Inflammatory macrophage treated with lipopolysaccharide for 4 hours (primary cell): ENCODE results near the gene WNT3.
"Not testable (repeated sequence)": the region's sequence is repeated elsewhere in the genome, so short reads cannot be mapped to it uniquely, and the experiment has no call there.

Experiments
- DNase-seq: peaks from one replicate; pipeline ENCODE4 v3.0.0-alpha.2; 2020

The WNT3 gene

GRCh38 chr17:46812624-46813318 lies 5.7 kb downstream of the WNT3 start:
- DNase-seq = no peak

GRCh38 chr17:46811978-46812583 lies 6.4 kb downstream of the WNT3 start:
- no peak for DNase-seq

DNA sequence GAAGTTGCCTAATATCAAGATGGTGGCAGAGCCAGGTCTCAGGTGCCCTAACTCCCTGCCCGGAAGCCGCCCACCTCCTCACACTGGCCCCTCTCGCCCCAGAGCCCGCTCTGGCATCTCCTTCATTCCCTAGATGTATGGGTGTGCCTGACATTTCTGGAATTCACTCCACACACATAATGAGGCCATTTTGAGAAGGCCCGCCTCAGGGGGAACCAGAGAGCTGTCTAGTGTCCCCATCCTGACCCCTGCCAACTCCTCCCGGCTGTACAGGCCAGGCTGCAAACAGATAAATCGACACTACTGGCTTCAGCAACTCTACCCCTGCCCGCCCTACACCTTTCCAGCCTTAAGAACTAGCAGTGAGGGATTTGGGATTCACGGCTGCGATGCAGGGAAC lies 7.7 kb downstream of the WNT3 start:
- no peak for DNase-seq

- no peak for DNase-seq
These were observed 9.4 kb downstream of the WNT3 start for GRCh38 chr17:46809110-46809571.

- no peak for DNase-seq
These were observed 12.7 kb downstream of the WNT3 start for GRCh38 chr17:46805771-46806170.

- DNase-seq = no peak
These were observed 14.9 kb downstream of the WNT3 start for GRCh38 chr17:46803544-46803943.

GRCh38 chr17:46802800-46803199 lies 15.7 kb downstream of the WNT3 start:
- no peak for DNase-seq

GRCh38 chr17:46800573-46800972 lies 17.9 kb downstream of the WNT3 start:
- DNase-seq = no peak

DNA sequence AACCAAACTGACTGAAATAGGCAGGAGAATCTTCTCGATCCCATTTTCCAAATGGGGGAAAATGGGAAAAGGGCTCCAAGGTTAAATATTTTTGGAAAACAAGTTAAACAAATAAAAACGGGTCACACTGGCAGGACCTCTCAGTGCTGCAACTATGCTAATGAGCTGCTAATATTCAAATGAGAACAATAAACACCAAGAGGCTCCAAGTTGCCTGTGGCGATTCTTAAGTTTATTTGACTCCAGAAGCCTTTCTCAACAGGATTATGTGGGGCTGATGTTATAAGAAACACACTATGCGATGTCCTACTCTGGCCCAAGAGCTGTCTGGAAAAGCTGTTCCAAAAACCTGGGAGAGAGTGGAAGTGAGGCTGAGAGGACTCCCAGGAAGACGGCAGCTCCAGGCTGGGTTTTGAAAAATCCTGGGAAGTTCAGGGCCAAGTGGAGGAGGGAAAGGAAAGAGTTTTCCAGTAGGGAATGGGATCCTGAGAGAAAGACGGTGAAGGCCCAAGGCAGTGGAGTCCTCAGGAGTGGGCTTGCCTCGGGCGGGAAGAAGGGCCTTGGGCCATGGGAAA lies 21.4 kb downstream of the WNT3 start:
- no peak for DNase-seq

- DNase-seq = no peak
These were observed 22.0 kb downstream of the WNT3 start for GRCh38 chr17:46796524-46796923.

GRCh38 chr17:46796084-46796483 lies 22.4 kb downstream of the WNT3 start:
- no peak for DNase-seq

DNA sequence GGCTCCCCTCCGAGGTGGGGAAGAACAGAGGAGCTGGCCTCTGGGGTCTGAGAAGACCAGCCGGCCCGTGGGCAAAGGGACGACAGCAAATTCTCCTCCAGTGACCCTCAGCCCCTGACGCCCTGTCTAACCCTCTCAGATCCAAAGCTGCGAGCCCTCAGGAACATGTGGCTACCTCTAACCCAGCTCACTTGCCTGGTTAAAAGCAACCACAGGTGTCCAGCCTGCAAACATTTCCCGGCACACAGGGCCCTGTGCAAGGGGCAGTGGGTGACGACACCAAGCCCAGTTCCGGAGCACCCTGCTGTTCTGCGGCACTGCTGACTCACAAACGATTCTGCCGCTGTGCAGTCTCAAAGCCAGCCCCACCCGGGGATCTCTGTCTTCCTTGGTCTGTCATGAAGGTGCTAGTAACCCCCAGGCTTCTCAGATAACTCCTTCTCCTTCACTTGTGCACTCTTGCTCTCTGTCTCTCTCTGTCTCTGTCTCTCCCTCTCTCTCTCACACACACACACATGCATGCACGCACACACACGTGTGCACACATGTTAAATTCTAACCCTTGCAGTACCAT lies 23.0 kb downstream of the WNT3 start:
- no peak for DNase-seq

GRCh38 chr17:46794318-46794717 lies 24.2 kb downstream of the WNT3 start:
- DNase-seq = no peak

GRCh38 chr17:46793541-46793940 lies 25.0 kb downstream of the WNT3 start:
- DNase-seq = no peak

DNA sequence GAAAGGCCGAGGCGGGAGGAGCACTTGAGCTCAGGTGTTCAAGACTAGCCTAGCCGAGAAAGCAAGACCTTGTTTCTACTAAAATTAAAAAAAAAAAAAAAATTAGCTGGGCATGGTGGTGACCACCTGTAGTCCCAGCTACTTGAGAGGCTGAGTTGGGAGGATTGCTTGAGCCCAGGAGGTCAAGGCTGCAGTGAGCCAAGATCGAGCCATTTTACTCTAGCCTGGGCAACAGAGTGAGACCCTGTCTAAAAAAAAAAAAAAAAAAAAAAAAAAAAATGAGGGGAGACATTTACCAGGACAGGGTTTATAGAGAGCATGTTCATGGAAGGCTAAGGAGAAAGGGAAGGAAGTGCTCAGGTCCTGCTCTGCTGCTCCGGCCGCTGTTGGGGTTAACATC lies 25.5 kb downstream of the WNT3 start:
- DNase-seq = not testable (repeated sequence)

GRCh38 chr17:46792071-46792470 lies 26.4 kb downstream of the WNT3 start:
- DNase-seq = no peak

- no peak for DNase-seq
These were observed 27.0 kb downstream of the WNT3 start for GRCh38 chr17:46791531-46791930.

DNA sequence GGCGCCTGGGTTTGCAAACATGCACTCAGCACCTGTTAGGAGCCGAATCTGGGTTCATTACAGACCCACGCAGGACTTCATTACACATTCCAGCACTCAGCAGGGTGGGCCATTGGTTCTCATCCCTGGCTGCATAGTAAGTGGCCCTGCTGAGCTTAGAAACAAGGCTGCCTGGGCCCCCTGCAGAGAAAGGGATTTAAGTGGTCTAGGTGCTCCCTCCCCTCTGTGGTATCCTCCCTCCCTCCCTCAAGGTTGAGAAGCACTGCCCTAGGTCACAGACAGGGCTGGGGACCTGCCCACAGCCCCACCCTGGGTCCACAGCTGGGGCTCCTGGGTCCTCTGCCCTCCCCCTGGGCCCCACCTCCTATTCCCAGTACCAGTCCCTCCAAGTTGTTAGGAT lies 28.3 kb downstream of the WNT3 start:
- no peak for DNase-seq

- no peak for DNase-seq
These were observed 28.9 kb downstream of the WNT3 start for GRCh38 chr17:46789610-46790009.

GRCh38 chr17:46788796-46789195 lies 29.7 kb downstream of the WNT3 start:
- no peak for DNase-seq

DNA sequence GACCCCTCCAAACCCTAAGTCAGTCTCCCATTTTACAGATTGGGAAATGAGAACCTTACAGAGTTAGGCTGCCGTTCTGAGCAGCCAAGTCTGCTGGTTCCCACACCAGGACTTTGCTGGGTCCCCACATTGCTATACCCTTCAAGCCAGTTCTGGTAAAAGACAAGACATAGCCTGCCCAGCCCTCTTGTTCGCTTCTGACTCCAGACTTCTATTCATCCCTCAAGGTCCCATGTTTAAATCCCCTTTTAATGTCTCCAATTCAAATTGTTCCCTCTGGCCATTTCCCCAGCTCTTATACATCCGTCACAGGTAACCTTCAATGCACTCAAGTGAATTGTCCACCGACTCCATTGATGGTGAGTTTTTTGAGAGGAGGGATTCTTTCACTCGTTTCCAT lies 30.2 kb downstream of the WNT3 start:
- DNase-seq = no peak

GRCh38 chr17:46787478-46787877 lies 31.0 kb downstream of the WNT3 start:
- DNase-seq = no peak

- no peak for DNase-seq
These were observed 32.8 kb downstream of the WNT3 start for GRCh38 chr17:46785696-46786095.

GRCh38 chr17:46783031-46783593 lies 35.4 kb downstream of the WNT3 start:
- DNase-seq = no peak
